Myometrial cell (primary cell): ENCODE measurements around the gene MEGF11. TPM values are rescaled to one million over a fixed set of nuclear protein-coding genes. Genes with fewer than 3 reads are reported as not detected.

Source experiments
- total RNA-seq: library from RNA; depleted of rRNA; stranded (reverse); fragments of >200 nt; gene quantifications from 2 replicates; pipeline ENCODE4 v1.2.3, GENCODE V29; 2015

Gene MEGF11
- total RNA-seq: not detected in 2 replicates

DNA sequence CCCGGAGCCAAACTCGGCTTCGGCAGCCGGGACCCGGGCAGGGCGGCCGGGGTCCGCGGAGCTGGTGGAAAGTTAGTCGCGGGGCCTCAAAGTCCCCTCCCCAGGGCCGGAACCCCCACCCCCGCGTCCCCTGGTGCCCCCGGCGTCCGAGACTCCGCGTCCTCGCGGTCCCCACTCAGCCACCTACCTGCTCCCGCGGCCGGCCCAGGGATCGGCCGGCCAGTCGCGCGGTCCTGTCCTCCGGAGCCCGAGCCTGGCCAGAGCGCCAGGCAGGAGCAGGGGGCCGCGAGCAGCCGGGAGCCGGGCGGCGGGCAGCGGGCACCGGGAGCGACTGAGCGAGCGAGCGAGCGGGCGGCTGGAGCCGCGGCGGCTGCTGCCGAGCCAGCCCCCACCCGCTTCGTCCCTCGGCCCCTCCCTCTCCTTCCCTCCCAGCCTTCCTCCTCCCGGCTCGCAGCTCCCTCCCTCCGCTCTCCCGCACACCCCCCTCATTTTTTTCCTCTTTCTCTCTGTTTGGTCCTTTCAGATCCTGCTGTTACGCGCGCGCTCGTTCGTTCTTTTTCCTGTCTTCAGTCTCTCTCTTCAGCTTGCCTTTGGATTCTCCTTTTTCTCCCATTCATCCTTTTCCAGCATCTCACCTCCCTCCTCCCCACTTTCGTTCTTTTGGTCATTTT, at the start of gene MEGF11:
Gene MEGF11, minus strand, starts transcription at position 333 of the 671 bp plus-strand sequence. CDS start 125,347 bp downstream, outside the sequence.

DNA sequence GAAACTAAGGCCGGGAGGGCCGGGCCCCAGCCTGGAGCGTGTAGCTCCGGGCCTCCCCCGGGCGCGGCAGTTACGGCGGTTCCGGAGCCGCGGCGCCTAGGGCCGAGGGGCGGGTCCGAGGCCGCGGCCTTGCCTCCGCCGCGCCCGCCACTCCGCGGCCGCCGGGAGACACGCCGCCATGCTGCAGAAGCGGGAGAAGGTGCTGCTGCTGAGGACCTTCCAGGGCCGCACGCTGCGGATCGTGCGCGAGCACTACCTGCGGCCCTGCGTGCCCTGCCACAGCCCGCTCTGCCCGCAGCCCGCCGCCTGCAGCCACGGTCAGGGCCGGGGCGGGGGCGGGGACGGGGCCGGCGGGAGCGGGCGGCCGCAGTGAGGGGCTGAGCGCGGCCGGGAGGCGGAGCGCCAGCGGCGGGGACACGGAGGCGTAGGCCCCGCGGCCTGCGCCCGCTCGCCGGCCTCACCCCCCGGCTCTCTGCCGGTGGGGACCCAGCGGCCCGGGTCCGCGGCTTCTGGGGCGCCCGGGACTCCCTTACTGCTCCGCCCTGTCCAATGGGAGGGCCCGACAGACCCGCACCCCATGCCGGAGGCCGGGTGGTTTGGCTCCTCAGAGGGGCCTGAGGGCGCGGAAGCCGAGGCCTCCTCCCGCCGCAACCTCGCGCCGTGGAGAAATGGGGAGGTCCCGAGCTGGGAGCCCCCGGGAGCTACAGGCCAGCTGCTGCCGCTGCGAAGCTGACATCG, 40.0 kb upstream of the MEGF11 start, which contains the start of gene DIS3L:
Gene DIS3L, plus strand, starts transcription at position 150 of the 738 bp plus-strand sequence. Its CDS starts 29 bp downstream, at position 179.

DNA sequence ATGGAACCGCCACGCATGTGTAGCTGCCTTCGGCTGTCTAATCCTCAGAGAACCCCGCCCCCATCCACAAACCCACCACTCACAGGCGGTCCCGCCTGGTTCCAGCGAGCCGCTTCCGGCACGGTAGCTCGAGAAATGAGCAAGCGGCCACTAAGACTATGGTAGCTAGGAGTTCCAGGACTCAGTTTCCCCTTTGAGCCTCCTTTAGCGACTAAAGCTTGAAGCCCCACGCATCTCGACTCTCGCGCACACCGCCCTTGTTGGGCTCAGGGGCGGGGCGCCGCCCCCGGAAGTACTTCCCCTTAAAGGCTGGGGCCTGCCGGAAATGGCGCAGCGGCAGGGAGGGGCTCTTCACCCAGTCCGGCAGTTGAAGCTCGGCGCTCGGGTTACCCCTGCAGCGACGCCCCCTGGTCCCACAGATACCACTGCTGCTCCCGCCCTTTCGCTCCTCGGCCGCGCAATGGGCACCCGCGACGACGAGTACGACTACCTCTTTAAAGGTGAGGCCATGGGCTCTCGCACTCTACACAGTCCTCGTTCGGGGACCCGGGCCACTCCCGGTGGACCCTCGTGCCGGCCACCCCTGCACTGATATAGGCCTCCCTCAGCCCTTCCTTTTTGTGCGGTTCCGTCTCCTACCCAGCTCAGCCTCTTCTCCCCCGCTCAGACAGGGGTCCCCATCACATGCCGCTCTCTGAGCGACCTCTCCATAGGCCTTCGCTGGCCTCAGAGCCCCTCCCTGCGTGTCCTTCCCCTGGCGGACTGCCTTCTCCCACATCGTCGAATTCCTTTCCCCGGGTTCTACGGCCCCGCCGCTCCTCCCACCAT, 384.2 kb downstream of the MEGF11 start, which contains the start of gene RAB11A:
Gene RAB11A, plus strand, starts transcription at position 366 of the 828 bp plus-strand sequence. Its CDS starts 95 bp downstream, at position 461.

Other genes starting within 250 kb of the MEGF11 start
- gene DIS3L, start 39.8 kb upstream of the MEGF11 start, total RNA-seq: 21.3 and 30.0 TPM in 2 replicates
- 5.8 and 10.1 TPM in 2 replicates for gene TIPIN, start 102.9 kb upstream of the MEGF11 start, total RNA-seq
- gene MAP2K1, start 133.2 kb upstream of the MEGF11 start, total RNA-seq: 33.4 and 34.0 TPM in 2 replicates
- 14.7 and 17.0 TPM in 2 replicates for gene SNAPC5, start 244.0 kb upstream of the MEGF11 start, total RNA-seq